HepG2 (cell line): Measurements from ENCODE around the gene RTF1. TPM values are rescaled to one million over a fixed set of nuclear protein-coding genes. Genes with fewer than 3 reads are reported as not detected.

Source experiments
- CBFB ChIP-seq: sonication (generic); formaldehyde crosslinking; IDR thresholded peaks from 2 replicates; pipeline ENCODE4 v1.4.0; 2020; ENCODE audit warnings: missing genetic modification reagents
- KAT8 ChIP-seq: IDR thresholded peaks from 2 replicates; pipeline ENCODE4 v1.6.1; 2016; ENCODE audit warnings: missing genetic modification reagents, missing compliant biosample characterization
- KLF12 ChIP-seq: sonication (generic); formaldehyde crosslinking; IDR thresholded peaks from 2 replicates; pipeline ENCODE4 v1.4.0; 2020; ENCODE audit warnings: missing genetic modification reagents, borderline replicate concordance
- MTA1 ChIP-seq: sonication (generic); formaldehyde crosslinking; IDR thresholded peaks from 2 replicates; pipeline ENCODE4 v1.4.0; 2020; ENCODE audit warnings: missing genetic modification reagents, mild to moderate bottlenecking, borderline replicate concordance
- MTF1 ChIP-seq: sonication (generic); formaldehyde crosslinking; IDR thresholded peaks from 2 replicates; pipeline ENCODE4 v1.5.0; 2020; ENCODE audit warnings: missing genetic modification reagents
- RAD21 ChIP-seq: fragments of 450-650 bp; formaldehyde crosslinking; IDR thresholded peaks from 2 replicates; pipeline ENCODE4 v1.5.0; 2020; ENCODE audit warnings: mild to moderate bottlenecking
- ZNF251 ChIP-seq: sonication (generic); formaldehyde crosslinking; IDR thresholded peaks from 2 replicates; pipeline ENCODE4 v1.9.0; 2021; ENCODE audit warnings: mild to moderate bottlenecking, missing genetic modification reagents
- ZNF263 ChIP-seq: sonication (generic); formaldehyde crosslinking; IDR thresholded peaks from 2 replicates; pipeline ENCODE4 v1.4.0; 2020; ENCODE audit warnings: missing genetic modification reagents
- ZNF441 ChIP-seq: sonication (generic); formaldehyde crosslinking; IDR thresholded peaks from 2 replicates; pipeline ENCODE4 v1.7.0; 2021; ENCODE audit warnings: missing genetic modification reagents, borderline replicate concordance
- ZNF501 ChIP-seq: sonication (generic); formaldehyde crosslinking; IDR thresholded peaks from 2 replicates; pipeline ENCODE4 v1.5.1; 2020; ENCODE audit warnings: mild to moderate bottlenecking, moderate library complexity, missing genetic modification reagents
- polyA plus RNA-seq, 8 experiments: library from polyadenylated mRNA; depleted of rRNA in 3 of 8; stranded (reverse) in 7 of 8; unstranded in 1 of 8; fragments of >200 nt; fragmentation: Illumina TruSeq in 4 of 8; extraction: Trizol in 4 of 8; gene quantifications; 2 replicates each; pipeline versions ENCODE4 v1.2.1 to v1.2.3, GENCODE V29; 2011 to 2016; ENCODE audit warnings: low read depth in 4 of 8, missing spikeins in 1 of 8, mixed read lengths in 1 of 8; ENCODE audit not compliant: insufficient read depth in 1 of 8
- total RNA-seq, 5 experiments: library from RNA; depleted of rRNA; stranded (reverse); fragments of >200 nt; fragmentation: Illumina TruSeq; extraction: Trizol; gene quantifications; 2 replicates each; pipeline ENCODE4 v1.2.3, GENCODE V29; 2016; ENCODE audit warnings: low read depth in 1 of 5
- TF ChIP-seq, protein P1 (sequence below): sonication (generic); formaldehyde crosslinking; IDR thresholded peaks from one replicate; pipeline ENCODE4 v1.5.1; 2020; ENCODE audit warnings: mild to moderate bottlenecking, missing genetic modification reagents; ENCODE audit errors: not compliant biosample characterization
- TF ChIP-seq, protein P2 (sequence below): sonication (generic); formaldehyde crosslinking; conservative IDR thresholded peaks from 2 replicates; pipeline ENCODE4 v1.5.0; 2020; ENCODE audit warnings: missing genetic modification reagents
- TF ChIP-seq, protein P3 (sequence below): sonication (generic); formaldehyde crosslinking; IDR thresholded peaks from 2 replicates; pipeline ENCODE4 v1.4.0; 2020; ENCODE audit warnings: missing genetic modification reagents
- TF ChIP-seq, protein P4 (sequence below): sonication (generic); formaldehyde crosslinking; IDR thresholded peaks from 2 replicates; pipeline ENCODE4 v1.5.0; 2020; ENCODE audit warnings: mild to moderate bottlenecking, missing genetic modification reagents

The RTF1 gene
- total and polyA plus RNA-seq, 2 of the 13 experiments (the other 11 are each of a cell fraction or from before 2014, with no cell fraction given): 13.9 to 17.9 TPM

DNA sequence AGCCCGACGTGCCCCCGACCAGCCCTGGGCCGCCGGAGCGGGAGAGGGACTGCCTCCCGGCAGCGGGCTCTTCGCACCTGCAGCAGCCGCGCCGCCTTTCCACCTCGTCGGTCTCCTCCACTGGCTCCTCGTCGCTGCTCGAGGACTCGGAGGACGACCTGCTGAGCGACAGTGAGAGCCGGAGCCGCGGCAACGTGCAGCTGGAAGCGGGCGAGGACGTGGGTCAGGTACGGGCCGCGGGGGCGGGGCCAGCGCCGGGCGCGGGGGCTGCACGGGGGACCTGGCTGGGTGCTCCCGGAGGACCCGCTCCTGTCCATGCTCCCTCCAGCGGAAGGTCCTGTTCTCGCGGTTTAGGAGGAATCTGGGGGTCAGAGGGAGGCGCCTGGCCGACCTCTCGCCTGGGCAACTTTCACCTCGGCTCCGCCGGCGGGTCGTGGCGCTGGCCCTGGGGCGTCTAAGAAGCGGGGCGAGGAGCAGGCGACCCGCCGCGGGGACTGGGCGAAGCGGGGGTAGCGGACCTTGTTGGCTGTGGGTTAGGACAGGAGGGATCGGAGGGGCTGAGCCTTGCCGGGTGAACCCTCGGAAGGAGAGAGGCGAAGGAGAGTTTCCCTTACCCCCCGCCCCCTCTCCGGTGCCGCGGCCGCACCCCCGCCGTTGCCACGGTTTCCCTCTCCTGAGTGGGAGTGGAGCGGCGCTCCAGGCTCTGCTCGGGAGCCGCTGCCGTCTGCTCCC lies 77.5 kb downstream of the RTF1 start (continued):
- TF ChIP-seq, protein P1, sequence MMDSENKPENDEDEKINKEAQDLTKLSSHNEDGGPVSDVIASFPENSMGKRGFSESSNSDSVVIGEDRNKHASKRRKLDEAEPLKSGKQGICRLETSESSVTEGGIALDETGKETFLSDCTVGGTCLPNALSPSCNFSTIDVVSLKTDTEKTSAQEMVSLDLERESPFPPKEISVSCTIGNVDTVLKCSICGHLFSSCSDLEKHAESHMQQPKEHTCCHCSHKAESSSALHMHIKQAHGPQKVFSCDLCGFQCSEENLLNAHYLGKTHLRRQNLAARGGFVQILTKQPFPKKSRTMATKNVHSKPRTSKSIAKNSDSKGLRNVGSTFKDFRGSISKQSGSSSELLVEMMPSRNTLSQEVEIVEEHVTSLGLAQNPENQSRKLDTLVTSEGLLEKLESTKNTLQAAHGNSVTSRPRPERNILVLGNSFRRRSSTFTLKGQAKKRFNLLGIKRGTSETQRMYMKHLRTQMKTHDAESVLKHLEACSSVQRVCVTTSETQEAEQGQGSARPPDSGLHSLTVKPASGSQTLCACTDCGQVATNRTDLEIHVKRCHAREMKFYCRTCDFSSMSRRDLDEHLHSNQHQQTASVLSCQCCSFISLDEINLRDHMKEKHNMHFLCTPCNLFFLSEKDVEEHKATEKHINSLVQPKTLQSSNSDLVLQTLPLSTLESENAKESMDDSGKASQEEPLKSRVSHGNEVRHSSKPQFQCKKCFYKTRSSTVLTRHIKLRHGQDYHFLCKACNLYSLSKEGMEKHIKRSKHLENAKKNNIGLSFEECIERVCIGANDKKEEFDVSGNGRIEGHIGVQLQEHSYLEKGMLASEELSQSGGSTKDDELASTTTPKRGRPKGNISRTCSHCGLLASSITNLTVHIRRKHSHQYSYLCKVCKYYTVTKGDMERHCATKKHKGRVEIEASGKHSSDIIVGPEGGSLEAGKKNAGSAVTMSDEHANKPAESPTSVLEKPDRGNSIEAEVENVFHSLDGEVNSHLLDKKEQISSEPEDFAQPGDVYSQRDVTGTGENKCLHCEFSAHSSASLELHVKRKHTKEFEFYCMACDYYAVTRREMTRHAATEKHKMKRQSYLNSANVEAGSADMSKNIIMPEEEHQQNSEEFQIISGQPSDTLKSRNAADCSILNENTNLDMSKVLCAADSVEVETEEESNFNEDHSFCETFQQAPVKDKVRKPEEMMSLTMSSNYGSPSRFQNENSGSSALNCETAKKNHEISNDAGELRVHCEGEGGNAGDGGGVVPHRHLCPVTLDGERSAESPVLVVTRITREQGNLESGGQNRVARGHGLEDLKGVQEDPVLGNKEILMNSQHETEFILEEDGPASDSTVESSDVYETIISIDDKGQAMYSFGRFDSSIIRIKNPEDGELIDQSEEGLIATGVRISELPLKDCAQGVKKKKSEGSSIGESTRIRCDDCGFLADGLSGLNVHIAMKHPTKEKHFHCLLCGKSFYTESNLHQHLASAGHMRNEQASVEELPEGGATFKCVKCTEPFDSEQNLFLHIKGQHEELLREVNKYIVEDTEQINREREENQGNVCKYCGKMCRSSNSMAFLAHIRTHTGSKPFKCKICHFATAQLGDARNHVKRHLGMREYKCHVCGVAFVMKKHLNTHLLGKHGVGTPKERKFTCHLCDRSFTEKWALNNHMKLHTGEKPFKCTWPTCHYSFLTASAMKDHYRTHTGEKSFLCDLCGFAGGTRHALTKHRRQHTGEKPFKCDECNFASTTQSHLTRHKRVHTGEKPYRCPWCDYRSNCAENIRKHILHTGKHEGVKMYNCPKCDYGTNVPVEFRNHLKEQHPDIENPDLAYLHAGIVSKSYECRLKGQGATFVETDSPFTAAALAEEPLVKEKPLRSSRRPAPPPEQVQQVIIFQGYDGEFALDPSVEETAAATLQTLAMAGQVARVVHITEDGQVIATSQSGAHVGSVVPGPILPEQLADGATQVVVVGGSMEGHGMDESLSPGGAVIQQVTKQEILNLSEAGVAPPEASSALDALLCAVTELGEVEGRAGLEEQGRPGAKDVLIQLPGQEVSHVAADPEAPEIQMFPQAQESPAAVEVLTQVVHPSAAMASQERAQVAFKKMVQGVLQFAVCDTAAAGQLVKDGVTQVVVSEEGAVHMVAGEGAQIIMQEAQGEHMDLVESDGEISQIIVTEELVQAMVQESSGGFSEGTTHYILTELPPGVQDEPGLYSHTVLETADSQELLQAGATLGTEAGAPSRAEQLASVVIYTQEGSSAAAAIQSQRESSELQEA (CRISPR knock-in tag): peak; percentile 6
- TF ChIP-seq KAT8 (CRISPR knock-in tag): peak; percentile 51; the same call in 1 of the 2 replicates
- TF ChIP-seq KLF12 (CRISPR knock-in tag): 0 out of 2 replicates have a peak, but pooled peaks have one; percentile 47
- no peak; the same call in 1 of the 2 replicates for TF ChIP-seq MTA1 (CRISPR knock-in tag)
- peak; percentile 17; the same call in 1 of the 2 replicates for TF ChIP-seq ZNF501
- peak; percentile 64; the same call in 1 of the 2 replicates for TF ChIP-seq CBFB (CRISPR knock-in tag)
- TF ChIP-seq, protein P2, sequence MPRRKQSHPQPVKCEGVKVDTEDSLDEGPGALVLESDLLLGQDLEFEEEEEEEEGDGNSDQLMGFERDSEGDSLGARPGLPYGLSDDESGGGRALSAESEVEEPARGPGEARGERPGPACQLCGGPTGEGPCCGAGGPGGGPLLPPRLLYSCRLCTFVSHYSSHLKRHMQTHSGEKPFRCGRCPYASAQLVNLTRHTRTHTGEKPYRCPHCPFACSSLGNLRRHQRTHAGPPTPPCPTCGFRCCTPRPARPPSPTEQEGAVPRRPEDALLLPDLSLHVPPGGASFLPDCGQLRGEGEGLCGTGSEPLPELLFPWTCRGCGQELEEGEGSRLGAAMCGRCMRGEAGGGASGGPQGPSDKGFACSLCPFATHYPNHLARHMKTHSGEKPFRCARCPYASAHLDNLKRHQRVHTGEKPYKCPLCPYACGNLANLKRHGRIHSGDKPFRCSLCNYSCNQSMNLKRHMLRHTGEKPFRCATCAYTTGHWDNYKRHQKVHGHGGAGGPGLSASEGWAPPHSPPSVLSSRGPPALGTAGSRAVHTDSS: no peak
- TF ChIP-seq, protein P3, sequence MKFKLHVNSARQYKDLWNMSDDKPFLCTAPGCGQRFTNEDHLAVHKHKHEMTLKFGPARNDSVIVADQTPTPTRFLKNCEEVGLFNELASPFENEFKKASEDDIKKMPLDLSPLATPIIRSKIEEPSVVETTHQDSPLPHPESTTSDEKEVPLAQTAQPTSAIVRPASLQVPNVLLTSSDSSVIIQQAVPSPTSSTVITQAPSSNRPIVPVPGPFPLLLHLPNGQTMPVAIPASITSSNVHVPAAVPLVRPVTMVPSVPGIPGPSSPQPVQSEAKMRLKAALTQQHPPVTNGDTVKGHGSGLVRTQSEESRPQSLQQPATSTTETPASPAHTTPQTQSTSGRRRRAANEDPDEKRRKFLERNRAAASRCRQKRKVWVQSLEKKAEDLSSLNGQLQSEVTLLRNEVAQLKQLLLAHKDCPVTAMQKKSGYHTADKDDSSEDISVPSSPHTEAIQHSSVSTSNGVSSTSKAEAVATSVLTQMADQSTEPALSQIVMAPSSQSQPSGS: 0 out of 2 replicates have a peak, but pooled peaks have one; percentile 31
- no peak; the same call in 1 of the 2 replicates for TF ChIP-seq RAD21 (CRISPR knock-in tag)
- no peak for TF ChIP-seq MTF1 (CRISPR knock-in tag)
- TF ChIP-seq ZNF263 (CRISPR knock-in tag): peak; percentile 100
- TF ChIP-seq ZNF441 (CRISPR knock-in tag): no peak; the same call in 1 of the 2 replicates
- TF ChIP-seq, protein P4, sequence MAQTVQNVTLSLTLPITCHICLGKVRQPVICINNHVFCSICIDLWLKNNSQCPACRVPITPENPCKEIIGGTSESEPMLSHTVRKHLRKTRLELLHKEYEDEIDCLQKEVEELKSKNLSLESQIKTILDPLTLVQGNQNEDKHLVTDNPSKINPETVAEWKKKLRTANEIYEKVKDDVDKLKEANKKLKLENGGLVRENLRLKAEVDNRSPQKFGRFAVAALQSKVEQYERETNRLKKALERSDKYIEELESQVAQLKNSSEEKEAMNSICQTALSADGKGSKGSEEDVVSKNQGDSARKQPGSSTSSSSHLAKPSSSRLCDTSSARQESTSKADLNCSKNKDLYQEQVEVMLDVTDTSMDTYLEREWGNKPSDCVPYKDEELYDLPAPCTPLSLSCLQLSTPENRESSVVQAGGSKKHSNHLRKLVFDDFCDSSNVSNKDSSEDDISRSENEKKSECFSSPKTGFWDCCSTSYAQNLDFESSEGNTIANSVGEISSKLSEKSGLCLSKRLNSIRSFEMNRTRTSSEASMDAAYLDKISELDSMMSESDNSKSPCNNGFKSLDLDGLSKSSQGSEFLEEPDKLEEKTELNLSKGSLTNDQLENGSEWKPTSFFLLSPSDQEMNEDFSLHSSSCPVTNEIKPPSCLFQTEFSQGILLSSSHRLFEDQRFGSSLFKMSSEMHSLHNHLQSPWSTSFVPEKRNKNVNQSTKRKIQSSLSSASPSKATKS: no peak; the same call in 1 of the 2 replicates
- TF ChIP-seq ZNF251 (CRISPR knock-in tag): no peak
